ENCODE measurements around the gene CCNL2. TPM values are rescaled to one million over a fixed set of nuclear protein-coding genes. Genes with fewer than 3 reads are reported as not detected.

Gene CCNL2
- total and polyA plus RNA-seq, 2 of the 13 experiments (the other 11 are each of a cell fraction or from before 2014, with no cell fraction given), result 105 to 340 TPM

- intact Hi-C loops (cut with micrococcal nuclease; ENCODE audit: unreplicated experiment) (no loop called here), in situ Hi-C loops (cut with HindIII; ENCODE audit: extremely low pct_ligation_motif_present, low pct_unique_long_range_greater_than_20kb) (no loop called here)
- FAIRE-seq (no peak), ATAC-seq (no peak), DNase-seq (ENCODE audit: low spot score) (no peak)
- POLR2A ChIA-PET, result no interaction called here
- H3K4me3 ChIP-seq (replicated peaks in 1 of 3; ENCODE audit: insufficient read depth in 1 of 3, low read depth in 2 of 3, low read length in 3 of 3), result no peak overlapping the region
- no peak overlapping the region for H3K4me2 ChIP-seq (ENCODE audit: low read depth, low read length)
- no peaks in the 10 kb centered on the region for H3K27me3 ChIP-seq (ENCODE audit: control insufficient read depth in 1 of 2, insufficient read depth in 2 of 2, low read length in 2 of 2)
- TF ChIP-seq GPN1 (CRISPR knock-in tag; IDR thresholded peaks at IDR 0.05; ENCODE audit: borderline replicate concordance) (no peak), PHF5A (CRISPR knock-in tag; IDR thresholded peaks at IDR 0.05; ENCODE audit: low read depth, unreplicated experiment) (no peak), THYN1 (CRISPR knock-in tag; IDR thresholded peaks at IDR 0.05; ENCODE audit: borderline replicate concordance, low read depth) (no peak), ZNF615 (CRISPR knock-in tag; IDR thresholded peaks at IDR 0.05; ENCODE audit: borderline replicate concordance) (no peak), ZNF367 (CRISPR knock-in tag; IDR thresholded peaks at IDR 0.05; ENCODE audit: borderline replicate concordance) (no peak)
- TF ChIP-seq, protein P1, sequence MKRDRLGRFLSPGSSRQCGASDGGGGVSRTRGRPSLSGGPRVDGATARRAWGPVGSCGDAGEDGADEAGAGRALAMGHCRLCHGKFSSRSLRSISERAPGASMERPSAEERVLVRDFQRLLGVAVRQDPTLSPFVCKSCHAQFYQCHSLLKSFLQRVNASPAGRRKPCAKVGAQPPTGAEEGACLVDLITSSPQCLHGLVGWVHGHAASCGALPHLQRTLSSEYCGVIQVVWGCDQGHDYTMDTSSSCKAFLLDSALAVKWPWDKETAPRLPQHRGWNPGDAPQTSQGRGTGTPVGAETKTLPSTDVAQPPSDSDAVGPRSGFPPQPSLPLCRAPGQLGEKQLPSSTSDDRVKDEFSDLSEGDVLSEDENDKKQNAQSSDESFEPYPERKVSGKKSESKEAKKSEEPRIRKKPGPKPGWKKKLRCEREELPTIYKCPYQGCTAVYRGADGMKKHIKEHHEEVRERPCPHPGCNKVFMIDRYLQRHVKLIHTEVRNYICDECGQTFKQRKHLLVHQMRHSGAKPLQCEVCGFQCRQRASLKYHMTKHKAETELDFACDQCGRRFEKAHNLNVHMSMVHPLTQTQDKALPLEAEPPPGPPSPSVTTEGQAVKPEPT (CRISPR knock-in tag; IDR thresholded peaks at IDR 0.05; ENCODE audit: low read depth), result no peak
- TF ChIP-seq, protein P2, sequence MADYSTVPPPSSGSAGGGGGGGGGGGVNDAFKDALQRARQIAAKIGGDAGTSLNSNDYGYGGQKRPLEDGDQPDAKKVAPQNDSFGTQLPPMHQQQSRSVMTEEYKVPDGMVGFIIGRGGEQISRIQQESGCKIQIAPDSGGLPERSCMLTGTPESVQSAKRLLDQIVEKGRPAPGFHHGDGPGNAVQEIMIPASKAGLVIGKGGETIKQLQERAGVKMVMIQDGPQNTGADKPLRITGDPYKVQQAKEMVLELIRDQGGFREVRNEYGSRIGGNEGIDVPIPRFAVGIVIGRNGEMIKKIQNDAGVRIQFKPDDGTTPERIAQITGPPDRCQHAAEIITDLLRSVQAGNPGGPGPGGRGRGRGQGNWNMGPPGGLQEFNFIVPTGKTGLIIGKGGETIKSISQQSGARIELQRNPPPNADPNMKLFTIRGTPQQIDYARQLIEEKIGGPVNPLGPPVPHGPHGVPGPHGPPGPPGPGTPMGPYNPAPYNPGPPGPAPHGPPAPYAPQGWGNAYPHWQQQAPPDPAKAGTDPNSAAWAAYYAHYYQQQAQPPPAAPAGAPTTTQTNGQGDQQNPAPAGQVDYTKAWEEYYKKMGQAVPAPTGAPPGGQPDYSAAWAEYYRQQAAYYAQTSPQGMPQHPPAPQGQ (CRISPR knock-in tag; IDR thresholded peaks at IDR 0.05; ENCODE audit: borderline replicate concordance), result no peak
- TF ChIP-seq, protein P3, sequence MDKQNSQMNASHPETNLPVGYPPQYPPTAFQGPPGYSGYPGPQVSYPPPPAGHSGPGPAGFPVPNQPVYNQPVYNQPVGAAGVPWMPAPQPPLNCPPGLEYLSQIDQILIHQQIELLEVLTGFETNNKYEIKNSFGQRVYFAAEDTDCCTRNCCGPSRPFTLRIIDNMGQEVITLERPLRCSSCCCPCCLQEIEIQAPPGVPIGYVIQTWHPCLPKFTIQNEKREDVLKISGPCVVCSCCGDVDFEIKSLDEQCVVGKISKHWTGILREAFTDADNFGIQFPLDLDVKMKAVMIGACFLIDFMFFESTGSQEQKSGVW (CRISPR knock-in tag; IDR thresholded peaks at IDR 0.05; ENCODE audit: borderline replicate concordance), result no peak
- no peak overlapping the region for H3K27ac ChIP-seq (ENCODE audit: extremely low read length, insufficient read depth, low read length)
- no peak overlapping the region for H3K9ac ChIP-seq (ENCODE audit: insufficient read depth, low read depth, low read length)
- BruUV-seq (replicated peaks), result no TSS peak
- WGBS (ENCODE audit: low lambda C conversion rate), result 79% methylated on average over 5 of the region's 5 CpGs
- CTCF ChIA-PET (ENCODE audit: low intra/inter-chr PET ratio, low total read pairs), result no interaction called here
- peaks cover 12% of the 10 kb centered on the region for H3K4me1 ChIP-seq (ENCODE audit: insufficient read depth, low read length)
- H3K9me3 ChIP-seq (ENCODE audit: low read length), result no peaks in the 10 kb centered on the region
- H3K79me2 ChIP-seq (ENCODE audit: insufficient read depth, low read length), result peaks cover 2% of the 10 kb centered on the region
- no peak overlapping the region for H2AFZ ChIP-seq (ENCODE audit: low read length)
- peaks cover 0 to 1% of the 10 kb centered on the region in 2 experiments; a peak in 1 of 5 replicates for H3K36me3 ChIP-seq (replicated peaks in 1 of 2; ENCODE audit: control insufficient read depth in 1 of 2, insufficient read depth in 2 of 2, low read length in 2 of 2)
- no peaks in the 10 kb centered on the region for H4K20me1 ChIP-seq (ENCODE audit: insufficient read depth, low read length)
These were observed 31.8 kb downstream of the CCNL2 start for GRCh38 chr1:1367315-1367714.
